GM12865 (cell line): Measurements from ENCODE around the gene VPS13C.
"Not testable (repeated sequence)": the region's sequence is repeated elsewhere in the genome, so short reads cannot be mapped to it uniquely, and the experiment has no call there.

Source experiments
- DNase-seq: peaks from one replicate; pipeline ENCODE4 v3.0.0; 2010; ENCODE audit warnings: low read depth
- H3K4me3 ChIP-seq: 2 replicates; pipeline ENCODE4 v1.5.1; 2011; ENCODE audit warnings: mild to moderate bottlenecking, low read depth, low read length, control low read depth
- CTCF ChIP-seq: IDR thresholded peaks from 2 replicates; pipeline ENCODE4 v1.5.1; 2011; ENCODE audit warnings: low read length, control low read depth, low read depth, inconsistent platforms; ENCODE audit not compliant: insufficient read depth; ENCODE audit errors: missing control alignments

The VPS13C gene

GRCh38 chr15:62021991-62022600 is 38.2 kb downstream of the VPS13C start:
- TF ChIP-seq CTCF: no peak
- H3K4me3 ChIP-seq: no peak overlapping the region
- no peak for DNase-seq

GRCh38 chr15:62020576-62021160 is 39.6 kb downstream of the VPS13C start:
- no peak overlapping the region for H3K4me3 ChIP-seq
- TF ChIP-seq CTCF: no peak
- no peak for DNase-seq

GRCh38 chr15:62005354-62005753 is 54.9 kb downstream of the VPS13C start:
- not testable (repeated sequence) for DNase-seq

GRCh38 chr15:61997786-61998185 is 62.5 kb downstream of the VPS13C start:
- TF ChIP-seq CTCF: no peak
- H3K4me3 ChIP-seq: no peak overlapping the region
- no peak for DNase-seq

More at GRCh38 chr15:62005354-62005753, 54.9 kb downstream of the VPS13C start:
- not testable (repeated sequence) for H3K4me3 ChIP-seq

- no peak overlapping the region for H3K4me3 ChIP-seq
- DNase-seq: no peak
- TF ChIP-seq CTCF: no peak
Measured at GRCh38 chr15:61996056-61996635, 64.1 kb downstream of the VPS13C start.

GRCh38 chr15:61994216-61994615 is 66.0 kb downstream of the VPS13C start:
- no peak for DNase-seq
- H3K4me3 ChIP-seq: no peak overlapping the region
- no peak for TF ChIP-seq CTCF

GRCh38 chr15:61992518-61992917 is 67.7 kb downstream of the VPS13C start:
- H3K4me3 ChIP-seq: no peak overlapping the region
- no peak for DNase-seq
- no peak for TF ChIP-seq CTCF
